NCI-H1930 (cell line): ENCODE measurements around the gene CNOT1.
"Not testable (repeated sequence)": the region's sequence is repeated elsewhere in the genome, so short reads cannot be mapped to it uniquely, and the experiment has no call there.

Experiments
- DNase-seq, 2 experiments: peaks; one replicate each; lab custom pipeline; 2025; lab: John Stamatoyannopoulos, UW

CNOT1 gene

GRCh38 chr16:58629733-58630640 lies at the start of gene CNOT1:
Gene CNOT1, minus strand, starts transcription at chr16:58629826. Its CDS starts 30,489 bp downstream, at chr16:58599337.
- peak; percentile 91 to 92 for DNase-seq

- no peak for DNase-seq
These were observed 49.1 kb upstream of the CNOT1 start for GRCh38 chr16:58678716-58679115.

- DNase-seq = no peak
These were observed 48.6 kb upstream of the CNOT1 start for GRCh38 chr16:58678269-58678668.

- DNase-seq = no peak
These were observed 41.4 kb upstream of the CNOT1 start for GRCh38 chr16:58670946-58671583.

GRCh38 chr16:58670177-58670576 lies 40.6 kb upstream of the CNOT1 start:
- no peak for DNase-seq

- no peak for DNase-seq
These were observed 35.6 kb upstream of the CNOT1 start for GRCh38 chr16:58665200-58665599.

- peak; percentile 32 to 34 for DNase-seq
These were observed 31.7 kb upstream of the CNOT1 start for GRCh38 chr16:58661199-58661830.

- not testable (repeated sequence) for DNase-seq
These were observed 30.3 kb upstream of the CNOT1 start for GRCh38 chr16:58659911-58660310.

GRCh38 chr16:58658796-58659211 lies 29.2 kb upstream of the CNOT1 start:
- no peak for DNase-seq

- DNase-seq = no peak
These were observed 27.3 kb upstream of the CNOT1 start for GRCh38 chr16:58656899-58657298.

GRCh38 chr16:58655215-58655596 lies 25.6 kb upstream of the CNOT1 start:
- no peak for DNase-seq

GRCh38 chr16:58654560-58655214 lies 25.1 kb upstream of the CNOT1 start:
- DNase-seq = no peak

- no peak for DNase-seq
These were observed 23.1 kb upstream of the CNOT1 start for GRCh38 chr16:58652741-58653140.

- DNase-seq = no peak
These were observed 22.3 kb upstream of the CNOT1 start for GRCh38 chr16:58651965-58652348.

- no peak for DNase-seq
These were observed 20.1 kb upstream of the CNOT1 start for GRCh38 chr16:58649707-58650106.

GRCh38 chr16:58647107-58647506 lies 17.5 kb upstream of the CNOT1 start:
- DNase-seq = no peak

- DNase-seq = no peak
These were observed 15.3 kb upstream of the CNOT1 start for GRCh38 chr16:58644765-58645487.

GRCh38 chr16:58644108-58644507 lies 14.5 kb upstream of the CNOT1 start:
- DNase-seq = no peak

- DNase-seq = no peak
These were observed 11.3 kb upstream of the CNOT1 start for GRCh38 chr16:58640949-58641348.

GRCh38 chr16:58639836-58640235 lies 10.2 kb upstream of the CNOT1 start:
- DNase-seq = no peak

GRCh38 chr16:58639230-58639629 lies 9.6 kb upstream of the CNOT1 start:
- no peak for DNase-seq
